Astrocyte (in vitro differentiated cells and primary cell): ENCODE measurements around the gene RASGRF2.

Experiments used
- CTCF ChIP-seq: IDR thresholded peaks from 2 replicates; pipeline ENCODE4 v1.5.1; 2011; ENCODE audit warnings: low read depth, mild to moderate bottlenecking, inconsistent platforms, low read length, moderate library complexity; ENCODE audit not compliant: insufficient read depth
- EZH2 ChIP-seq: IDR thresholded peaks from 2 replicates; pipeline ENCODE4 v1.6.1; 2012; ENCODE audit warnings: mild to moderate bottlenecking, low read length, inconsistent platforms; ENCODE audit not compliant: insufficient read depth

- TF ChIP-seq CTCF, result no peak
- TF ChIP-seq EZH2, result no peak
Observed at GRCh38 chr5:81183811-81184748, 223.9 kb downstream of the RASGRF2 start.
